NCI-H2081 treated with DMSO at 0.1 percent for 48 hours (cell line): ENCODE data around the gene RAB9A.
"Not testable (repeated sequence)": the region's sequence is repeated elsewhere in the genome, so short reads cannot be mapped to it uniquely, and the experiment has no call there.

Experiments used
- DNase-seq: peaks from one replicate; lab custom pipeline; 2025; lab: John Stamatoyannopoulos, UW

Gene RAB9A, protein sequence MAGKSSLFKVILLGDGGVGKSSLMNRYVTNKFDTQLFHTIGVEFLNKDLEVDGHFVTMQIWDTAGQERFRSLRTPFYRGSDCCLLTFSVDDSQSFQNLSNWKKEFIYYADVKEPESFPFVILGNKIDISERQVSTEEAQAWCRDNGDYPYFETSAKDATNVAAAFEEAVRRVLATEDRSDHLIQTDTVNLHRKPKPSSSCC

DNA sequence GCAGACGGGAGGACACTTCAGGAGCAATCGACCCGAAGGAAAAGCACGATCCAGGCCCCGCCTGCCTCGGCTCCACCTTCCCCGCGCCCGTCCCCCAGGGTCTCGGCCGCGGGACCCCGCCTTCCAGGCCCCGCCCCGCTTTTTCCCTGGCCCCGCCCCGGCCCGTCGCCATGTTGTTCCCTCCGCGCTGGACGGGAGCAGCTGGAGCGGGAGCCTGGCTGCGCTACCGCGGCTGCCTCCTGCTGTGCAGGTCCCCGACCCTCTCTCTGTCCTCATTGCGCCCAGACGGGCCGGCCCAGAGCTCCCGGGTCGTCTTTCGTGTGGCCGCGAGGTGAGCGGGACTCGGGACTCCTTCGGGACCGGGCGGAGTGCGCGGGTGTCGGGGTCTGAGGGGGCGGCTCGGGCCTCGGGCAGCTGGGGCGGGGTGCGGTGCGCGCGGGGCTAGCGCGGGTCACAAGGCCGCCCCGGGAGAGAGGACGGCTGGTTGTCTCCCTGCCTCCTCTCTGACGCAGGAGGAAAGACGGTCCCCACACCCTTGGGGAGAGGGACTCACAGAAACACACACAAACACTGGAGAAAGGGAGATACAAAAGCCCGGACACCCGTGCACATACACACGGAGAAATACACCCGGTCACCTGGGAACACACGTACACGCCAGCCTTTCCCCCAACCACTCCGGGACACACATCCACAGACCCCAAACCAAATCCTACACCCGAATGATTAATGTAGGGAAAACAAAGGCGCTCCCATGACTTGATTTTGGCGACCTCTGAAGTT, at the start of gene RAB9A:
Gene RAB9A (plus strand): TSS at position 171 of the 783 bp plus-strand sequence. CDS start 19,619 bp downstream, outside the sequence.
- DNase-seq, result no peak

DNA sequence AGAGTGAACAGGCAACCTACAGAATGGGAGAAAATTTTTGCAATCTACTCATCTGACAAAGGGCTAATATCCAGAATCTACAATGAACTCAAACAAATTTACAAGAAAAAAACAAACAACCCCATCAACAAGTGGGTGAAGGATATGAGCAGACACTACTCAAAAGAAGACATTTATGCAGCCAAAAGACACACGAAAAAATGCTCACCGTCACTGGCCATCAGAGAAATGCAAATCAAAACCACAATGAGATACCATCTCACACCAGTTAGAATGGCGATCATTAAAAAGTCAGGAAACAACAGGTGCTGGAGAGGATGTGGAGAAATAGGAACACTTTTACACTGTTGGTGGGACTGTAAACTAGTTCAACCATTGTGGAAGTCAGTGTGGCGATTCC, 47.2 kb upstream of the RAB9A start:
- DNase-seq, result not testable (repeated sequence)

DNA sequence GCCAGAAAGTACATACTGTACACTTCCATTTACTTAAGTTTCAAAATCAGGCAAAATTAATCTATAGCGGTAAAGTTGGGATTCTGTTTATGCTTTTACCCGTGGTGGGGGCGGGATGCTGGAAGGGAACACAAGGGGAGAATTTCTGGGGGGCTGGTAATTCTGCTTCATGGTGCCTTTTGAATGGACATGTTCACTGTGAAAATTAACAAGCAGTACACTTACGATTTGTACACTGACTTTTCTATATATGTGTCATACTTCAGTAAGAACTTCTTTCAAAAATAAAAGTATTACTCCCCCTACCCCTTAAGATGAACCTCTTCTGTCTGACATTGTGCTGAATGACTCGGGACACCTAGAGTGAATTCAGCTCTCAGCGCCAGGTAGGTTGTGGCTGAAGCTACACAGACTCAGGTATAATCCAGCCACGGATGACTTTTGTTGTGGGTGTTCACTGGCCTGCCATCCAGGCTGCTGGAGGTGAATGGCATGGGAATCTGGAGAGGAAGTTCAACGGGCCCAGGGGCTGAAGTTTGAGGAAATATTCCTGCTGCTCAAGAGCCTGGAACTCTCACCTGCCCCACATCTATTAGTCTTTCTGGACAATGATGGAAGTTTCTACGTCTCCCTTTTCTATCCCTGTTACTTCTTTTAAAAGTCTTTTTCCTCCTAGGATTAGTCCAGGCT, 43.3 kb upstream of the RAB9A start:
- DNase-seq, result no peak

DNA sequence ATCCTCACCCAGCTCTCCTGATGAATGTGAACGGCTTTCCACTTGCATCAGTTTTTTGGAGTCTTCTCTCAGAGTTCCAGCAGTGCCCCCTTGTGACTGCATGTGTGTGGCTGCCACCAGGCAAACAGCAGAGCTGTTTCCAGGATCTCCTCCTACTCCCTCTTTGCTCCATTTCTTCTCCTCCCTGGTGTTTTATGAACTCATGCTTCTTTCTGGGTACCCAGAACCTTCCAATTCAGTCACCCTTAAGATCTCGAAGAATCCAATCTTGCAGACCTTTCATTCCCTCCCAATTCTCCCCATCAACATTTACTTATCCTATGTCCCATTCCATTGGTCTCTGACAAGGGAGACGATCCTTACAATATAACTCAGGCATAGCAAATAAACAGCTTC, 42.8 kb upstream of the RAB9A start:
- no peak for DNase-seq

DNA sequence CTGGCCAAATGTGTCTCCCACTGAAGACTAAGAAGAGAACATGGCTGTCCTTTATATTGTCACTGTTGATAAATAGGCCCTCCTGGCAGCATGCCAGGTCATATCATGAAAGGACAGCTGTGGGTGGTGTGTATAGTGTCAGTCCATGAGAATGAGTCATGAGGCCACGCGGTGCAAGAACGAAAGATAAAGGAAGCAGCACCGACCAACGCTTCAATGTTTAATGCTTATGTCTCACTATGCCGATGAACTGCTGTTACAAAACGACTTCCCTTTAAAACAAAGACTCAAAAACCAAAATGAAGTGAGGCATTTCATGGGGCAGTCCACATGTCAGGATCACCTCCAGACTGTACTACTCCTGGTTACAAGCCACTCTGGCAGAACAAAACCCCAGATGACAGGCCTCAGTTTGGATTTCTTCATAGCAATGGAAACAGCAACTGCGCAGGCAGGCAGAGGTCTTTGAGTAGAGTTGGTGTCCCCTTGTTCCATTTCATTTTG, 41.2 kb upstream of the RAB9A start:
- no peak for DNase-seq

DNA sequence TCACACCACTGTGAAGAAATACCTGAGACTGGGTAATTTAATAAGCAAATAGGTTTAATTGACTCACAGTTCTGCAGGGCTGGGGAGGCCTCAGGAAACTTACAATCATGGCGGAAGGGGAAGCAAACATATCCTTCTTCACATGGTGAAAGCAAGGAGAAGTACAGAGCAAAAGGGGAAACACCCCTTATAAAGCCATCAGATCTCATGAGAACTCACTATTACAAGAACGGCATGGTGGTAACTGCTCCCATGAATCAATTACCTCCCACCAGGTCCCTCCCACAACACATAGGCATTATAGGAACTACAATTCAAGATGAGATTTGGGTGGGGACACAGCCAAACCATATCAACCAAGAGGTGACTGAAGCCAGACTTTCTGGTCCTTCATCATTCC, 40.6 kb upstream of the RAB9A start:
- DNase-seq, result not testable (repeated sequence)

DNA sequence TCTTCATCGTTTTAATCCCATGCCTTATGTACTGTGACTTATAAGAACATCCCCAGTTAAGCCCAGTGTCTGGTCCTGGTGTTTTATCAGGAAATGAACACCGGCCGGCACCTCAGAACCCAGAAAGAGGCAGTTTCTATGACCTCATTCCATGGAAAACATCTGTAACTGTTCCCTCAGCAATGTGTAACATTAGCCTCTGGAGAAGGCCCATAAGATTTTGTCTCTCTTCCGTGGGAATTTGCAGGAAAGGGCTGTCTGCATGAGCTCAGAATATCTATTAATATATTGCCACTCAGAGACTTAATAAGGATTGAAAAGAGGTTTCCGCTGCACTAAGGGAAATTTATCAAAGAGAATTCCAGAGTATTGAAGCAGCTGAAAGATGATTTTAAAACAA, 39.1 kb upstream of the RAB9A start:
- DNase-seq, result no peak

DNA sequence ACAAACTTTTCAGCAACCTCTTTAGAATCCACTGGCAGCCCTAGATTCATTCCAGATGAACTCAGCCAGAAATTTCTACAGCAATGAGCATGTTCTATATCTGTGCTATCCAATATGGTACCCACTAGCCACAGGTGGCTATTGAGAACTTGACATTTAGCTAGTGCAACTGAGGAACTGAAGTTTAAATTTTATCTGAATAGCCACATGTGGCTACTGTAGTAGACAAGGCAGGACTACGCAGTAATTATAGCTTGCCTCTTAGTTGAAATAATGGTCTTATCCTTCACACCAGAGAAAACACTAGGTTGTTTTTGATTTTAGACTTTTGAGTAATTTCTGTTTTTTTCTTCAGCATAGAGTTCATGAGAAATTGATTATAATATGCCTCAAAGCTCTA, 38.6 kb upstream of the RAB9A start:
- DNase-seq, result no peak

DNA sequence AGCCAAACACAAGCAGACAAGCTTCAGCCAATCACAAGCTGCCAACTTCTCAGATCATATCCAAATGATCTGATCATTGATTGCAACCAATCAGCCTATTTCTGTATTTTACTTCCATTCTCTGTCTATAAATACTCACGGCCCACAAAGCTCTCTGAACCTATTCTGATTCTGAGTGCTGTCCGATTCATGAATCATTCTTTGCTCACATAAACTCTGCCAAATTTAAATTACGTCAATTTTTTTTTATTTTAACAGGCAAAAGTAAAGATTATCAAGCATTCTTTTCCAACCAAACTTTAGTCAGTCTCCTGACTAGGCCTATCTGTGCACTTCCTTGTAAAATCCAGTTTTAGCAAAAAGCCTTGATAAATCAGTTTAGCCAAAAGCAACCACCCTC, 37.8 kb upstream of the RAB9A start:
- no peak for DNase-seq

DNA sequence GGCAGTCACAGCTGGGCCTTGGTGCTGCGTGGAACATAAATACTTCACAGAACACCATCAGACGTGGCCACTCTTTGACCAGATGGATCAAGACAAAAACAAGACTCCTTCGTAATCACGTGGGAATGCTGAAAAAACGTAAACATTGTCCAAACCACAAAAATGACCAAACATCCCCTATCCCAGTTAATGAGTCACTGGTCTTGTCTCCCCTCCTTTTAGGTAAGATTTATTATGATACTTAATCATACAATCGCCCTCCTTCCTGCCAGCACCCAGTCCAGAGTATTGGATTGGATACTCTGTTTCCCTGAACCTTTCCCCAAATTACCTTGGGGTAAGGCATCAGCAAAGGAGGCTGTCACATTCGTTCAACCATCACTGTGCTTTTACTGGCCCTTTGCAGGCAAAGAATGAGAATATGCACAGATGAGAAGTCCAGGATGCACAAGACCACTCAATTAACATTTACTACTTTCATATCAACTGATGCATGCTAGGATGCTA, 36.6 kb upstream of the RAB9A start:
- DNase-seq, result no peak

DNA sequence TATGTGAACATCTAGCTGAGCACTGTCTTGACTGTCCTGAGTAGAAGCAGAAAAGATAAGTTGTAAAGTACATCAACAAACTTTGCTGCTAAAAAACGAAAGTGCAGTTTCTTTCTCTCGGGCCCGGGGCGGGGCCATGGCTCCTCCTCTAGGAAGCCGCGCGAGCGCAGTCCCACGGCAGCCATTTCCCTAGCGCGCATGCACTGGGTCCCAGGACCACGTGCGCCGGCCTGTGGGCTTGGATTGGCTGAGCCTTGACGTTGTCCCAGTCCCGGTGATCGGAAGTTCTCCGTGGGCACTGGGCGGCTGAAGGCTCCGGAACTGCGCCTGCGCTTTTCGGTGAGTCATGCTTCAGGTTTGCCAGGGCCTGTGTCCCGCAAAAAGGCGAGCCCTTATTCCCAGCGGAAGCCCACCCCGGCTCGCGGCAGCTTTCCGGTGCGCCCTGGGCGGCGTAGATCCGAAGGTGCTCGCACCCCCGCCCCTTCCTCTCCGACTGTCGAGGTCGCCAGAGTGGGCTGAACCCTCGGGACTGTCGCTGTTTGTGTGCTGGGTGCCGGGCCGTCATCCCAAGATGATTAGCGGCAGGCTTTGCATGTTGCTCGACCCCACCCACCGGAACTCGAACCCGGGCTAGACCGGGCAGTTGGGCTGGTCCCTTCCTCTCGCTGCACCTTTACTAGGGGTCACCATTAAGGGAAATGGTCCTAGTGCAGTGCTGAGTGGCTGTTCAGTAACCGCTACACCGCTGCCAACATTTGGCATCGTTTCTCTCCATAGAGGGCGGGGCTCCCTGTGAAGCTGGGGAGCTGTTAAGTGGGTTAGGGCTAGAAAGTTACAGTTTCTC, 35.9 kb upstream of the RAB9A start, which contains the start of gene TCEANC:
Gene TCEANC (plus strand): TSS at position 292 of the 844 bp plus-strand sequence. CDS start 9,368 bp downstream, outside the sequence.
- DNase-seq, result peak; percentile 87

DNA sequence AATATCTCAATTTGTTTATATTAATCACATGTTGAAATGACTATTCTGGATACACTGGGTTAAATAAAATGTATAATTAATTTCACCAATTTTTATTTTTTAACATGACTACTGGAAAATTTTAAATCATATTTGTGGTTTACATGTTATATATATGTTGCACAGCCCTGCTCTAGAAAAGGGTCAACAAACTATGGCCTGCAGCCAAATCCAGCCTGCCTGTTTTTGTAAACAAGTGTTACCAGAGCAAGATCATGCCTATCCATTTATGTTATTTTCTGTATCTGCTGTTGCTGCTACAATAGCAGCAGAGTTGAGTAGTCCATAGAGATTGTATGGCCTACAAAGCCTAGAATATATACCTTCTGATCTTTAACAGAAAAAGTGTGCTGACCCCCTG, 34.8 kb upstream of the RAB9A start:
- DNase-seq, result no peak

DNA sequence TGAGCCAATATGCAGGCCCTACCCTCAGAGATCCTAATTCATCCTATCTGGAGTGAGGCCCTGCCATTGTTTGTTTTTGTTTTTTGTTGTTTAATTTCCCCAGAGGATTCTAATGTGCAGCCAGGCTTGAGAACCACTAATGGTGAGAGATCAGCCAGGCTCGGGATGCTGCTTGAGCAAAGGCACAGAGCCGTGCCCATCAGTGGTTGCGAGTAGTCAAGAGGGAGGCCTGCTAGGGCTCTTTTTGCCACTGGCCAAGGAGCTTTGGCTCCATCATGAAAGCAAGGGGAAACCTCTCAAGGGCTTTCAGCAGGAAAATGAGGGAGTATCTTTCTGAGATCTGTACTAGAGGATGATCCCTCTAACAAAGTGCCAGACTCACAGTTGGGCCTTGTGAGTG, 33.3 kb upstream of the RAB9A start:
- no peak for DNase-seq

DNA sequence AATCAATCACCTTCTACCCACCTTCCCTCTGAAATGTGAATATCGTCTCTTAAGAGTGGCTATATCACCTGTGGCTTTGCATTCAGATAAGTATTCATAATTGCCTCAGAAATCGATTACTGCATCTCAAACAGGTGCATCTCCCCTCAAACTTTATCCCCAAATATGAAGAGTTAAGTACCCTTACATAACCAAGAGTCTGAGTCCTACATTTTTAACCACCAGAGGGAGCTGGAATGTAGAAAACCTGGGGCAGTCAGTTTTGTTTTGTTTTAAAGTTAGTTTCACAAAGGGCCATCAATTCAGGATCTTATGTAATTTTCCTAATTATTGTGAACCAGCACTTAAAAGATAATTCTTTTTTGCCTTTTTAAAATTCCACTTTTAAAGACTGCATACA, 30.3 kb upstream of the RAB9A start:
- DNase-seq, result no peak

DNA sequence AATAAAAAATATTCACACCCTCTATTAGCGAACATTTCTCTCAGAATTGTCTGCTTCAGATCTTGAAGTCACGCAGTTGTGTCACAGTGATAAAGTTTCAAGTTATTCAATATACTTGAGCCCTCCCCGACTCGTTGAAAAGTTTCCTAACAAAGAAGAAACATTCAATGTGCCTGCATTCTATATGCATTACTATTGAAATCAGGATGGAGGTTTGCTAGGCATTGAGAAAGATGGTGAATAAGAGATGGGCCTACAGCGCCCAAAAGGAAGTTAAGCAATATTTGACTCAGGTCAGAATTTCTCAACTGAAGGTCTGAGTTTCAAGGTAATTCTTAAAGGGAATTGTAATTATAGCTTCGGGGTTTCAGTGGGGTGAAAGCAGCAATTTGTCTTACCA, 29.9 kb upstream of the RAB9A start:
- no peak for DNase-seq

DNA sequence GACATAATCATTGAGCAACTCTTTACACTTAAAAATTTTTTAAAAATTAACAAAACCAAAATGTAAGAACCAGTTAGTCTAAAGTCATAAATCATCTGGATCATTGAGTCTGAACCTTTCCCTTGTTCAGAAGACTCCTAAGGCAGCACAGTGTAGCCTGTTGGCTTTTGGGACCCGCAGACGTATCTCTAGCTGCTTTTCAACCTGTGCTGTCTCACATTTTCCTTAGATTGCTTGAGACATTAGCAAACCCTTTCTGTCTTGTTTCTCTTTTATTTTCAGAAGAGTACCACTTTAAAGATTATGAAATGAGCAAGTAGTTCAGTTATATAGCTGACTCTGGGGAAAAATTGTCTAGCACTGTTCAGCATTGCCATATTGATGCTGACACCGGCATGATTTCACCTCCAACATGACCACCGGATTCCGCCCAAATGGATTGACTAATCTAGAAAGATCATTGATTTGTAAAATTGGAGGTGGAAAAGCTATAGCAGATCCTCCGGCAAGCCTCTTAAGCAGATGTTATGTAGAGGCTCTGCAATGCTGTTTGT, 27.1 kb upstream of the RAB9A start:
- no peak for DNase-seq

DNA sequence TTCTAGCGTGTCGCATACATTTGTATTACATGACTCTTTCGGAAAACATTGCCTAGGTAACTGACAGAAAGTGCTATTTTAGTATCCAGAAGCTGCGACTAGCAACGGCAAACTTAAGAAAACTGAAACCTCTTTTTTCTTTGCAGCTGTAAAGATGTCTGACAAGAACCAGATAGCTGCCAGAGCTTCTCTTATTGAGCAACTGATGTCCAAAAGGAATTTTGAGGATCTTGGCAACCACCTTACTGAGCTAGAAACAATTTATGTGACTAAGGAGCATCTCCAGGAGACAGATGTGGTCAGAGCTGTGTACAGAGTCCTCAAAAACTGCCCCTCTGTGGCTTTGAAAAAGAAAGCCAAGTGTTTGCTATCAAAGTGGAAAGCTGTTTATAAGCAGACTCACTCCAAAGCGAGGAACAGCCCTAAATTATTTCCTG, 26.6 kb upstream of the RAB9A start:
- no peak for DNase-seq

DNA sequence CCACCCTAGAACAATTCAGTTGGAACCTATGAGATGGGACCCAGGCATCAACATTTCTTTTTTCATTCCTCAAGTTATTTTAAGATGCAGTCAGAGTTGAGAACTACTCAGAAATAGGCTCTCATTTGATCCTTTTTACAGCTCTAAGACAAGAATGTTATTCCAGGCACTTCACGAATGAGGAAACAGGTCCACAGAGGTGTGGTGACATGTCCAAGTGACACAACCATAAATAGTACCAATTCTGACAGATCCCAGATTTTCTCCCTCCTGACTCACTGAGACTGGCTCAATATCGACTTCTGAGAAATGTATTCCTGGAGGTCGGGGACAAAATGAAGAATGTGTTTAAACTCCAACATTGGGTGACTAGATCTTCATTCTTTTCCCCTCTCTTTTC, 24.9 kb upstream of the RAB9A start:
- DNase-seq, result no peak

DNA sequence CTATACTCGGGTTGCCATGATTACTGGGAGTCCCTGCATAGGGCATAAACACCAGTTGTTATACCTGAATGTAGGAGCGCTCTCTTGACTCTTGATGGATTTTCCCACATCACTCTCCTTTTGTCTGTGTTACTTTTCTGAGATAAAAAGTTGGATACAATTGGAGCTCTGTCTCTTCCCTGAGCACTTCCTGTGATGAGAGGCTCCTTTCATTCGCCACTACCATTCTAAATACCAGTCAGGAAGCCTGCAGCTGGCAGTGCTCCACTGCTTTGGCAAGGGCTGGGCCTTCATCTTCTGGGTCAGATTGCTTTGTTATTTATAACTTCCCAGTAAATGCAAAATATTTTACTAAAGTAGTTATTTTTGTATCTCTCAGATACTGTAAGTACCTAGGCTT, 22.1 kb upstream of the RAB9A start:
- DNase-seq, result no peak

DNA sequence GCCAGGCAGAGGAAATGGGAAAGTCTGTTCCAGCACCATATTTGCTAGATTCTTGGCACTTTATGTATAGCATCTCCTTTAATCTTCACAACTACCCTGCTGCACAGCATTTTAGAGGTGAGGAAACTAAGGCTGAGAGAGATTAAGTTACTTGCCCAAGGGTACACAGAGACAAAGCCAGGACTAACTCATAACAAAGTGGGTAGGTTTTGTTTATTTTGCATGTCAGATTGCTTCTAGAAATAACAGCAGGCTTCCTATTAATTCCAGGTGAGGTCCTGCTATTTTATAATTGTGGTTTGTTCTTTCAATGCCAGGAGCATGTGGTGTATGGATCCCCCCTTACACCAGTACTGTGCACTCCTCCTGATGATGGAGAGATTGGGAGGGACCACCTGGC, 21.0 kb upstream of the RAB9A start:
- DNase-seq, result no peak

DNA sequence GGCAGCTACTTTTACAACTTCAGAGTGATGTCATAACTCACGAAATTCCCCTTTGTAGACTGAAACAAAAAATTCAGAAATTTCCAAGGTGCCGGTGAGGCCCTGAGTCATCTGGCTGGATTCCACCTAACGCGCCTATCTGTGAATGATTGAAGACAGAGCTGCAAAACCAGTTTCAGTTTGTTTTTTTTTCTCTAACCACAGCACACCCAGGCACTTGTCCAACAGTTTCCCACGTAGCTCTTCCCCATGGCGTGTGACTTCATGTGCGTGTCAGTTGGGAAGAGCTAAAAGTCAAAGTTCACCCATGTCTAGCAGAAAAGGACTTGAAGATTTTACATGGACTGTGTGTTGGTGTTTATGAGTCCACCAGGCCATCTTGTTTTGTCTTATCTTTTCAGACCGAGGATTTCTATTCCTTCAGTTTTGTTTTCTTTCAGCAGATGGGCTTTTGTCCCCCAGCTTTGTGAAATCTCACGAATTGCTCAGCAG, 19.6 kb upstream of the RAB9A start:
- DNase-seq, result no peak
